DOHH2 (cell line): Measurements from ENCODE around the gene XYLT2.

Experiments used
- CTCF ChIP-seq: fragments of 200-600 bp; sonication (generic); IDR thresholded peaks from one replicate; pipeline ENCODE4 v1.5.1; 2014; ENCODE audit warnings: antibody characterized with exemption, mild to moderate bottlenecking, low read depth, low read length; ENCODE audit not compliant: poor library complexity, severe bottlenecking
- EZH2phosphoT487 ChIP-seq: fragments of 200-600 bp; sonication (generic); IDR thresholded peaks from 2 replicates; pipeline ENCODE4 v1.6.1; 2017; ENCODE audit warnings: borderline replicate concordance, mild to moderate bottlenecking, antibody characterized with exemption, low read length, moderate library complexity, mixed read lengths

- no peak for TF ChIP-seq CTCF
- no peak for TF ChIP-seq EZH2phosphoT487
These were observed 43.6 kb downstream of the XYLT2 start for GRCh38 chr17:50389534-50389933.
